AG10803 (cell line): Measurements from ENCODE around the gene DNAH12.
"Not testable (repeated sequence)": the region's sequence is repeated elsewhere in the genome, so short reads cannot be mapped to it uniquely, and the experiment has no call there.

Experiments
- DNase-seq: peaks from one replicate; pipeline ENCODE4 v3.0.0; 2010; ENCODE audit warnings: low read depth
- H3K4me3 ChIP-seq: 2 replicates; pipeline ENCODE4 v1.5.1; 2011; ENCODE audit warnings: mild to moderate bottlenecking, low read length, control low read depth
- CTCF ChIP-seq: conservative IDR thresholded peaks from 2 replicates; pipeline ENCODE4 v1.5.1; 2011; ENCODE audit warnings: mild to moderate bottlenecking, low read length, control low read depth, inconsistent platforms

The DNAH12 gene

DNA sequence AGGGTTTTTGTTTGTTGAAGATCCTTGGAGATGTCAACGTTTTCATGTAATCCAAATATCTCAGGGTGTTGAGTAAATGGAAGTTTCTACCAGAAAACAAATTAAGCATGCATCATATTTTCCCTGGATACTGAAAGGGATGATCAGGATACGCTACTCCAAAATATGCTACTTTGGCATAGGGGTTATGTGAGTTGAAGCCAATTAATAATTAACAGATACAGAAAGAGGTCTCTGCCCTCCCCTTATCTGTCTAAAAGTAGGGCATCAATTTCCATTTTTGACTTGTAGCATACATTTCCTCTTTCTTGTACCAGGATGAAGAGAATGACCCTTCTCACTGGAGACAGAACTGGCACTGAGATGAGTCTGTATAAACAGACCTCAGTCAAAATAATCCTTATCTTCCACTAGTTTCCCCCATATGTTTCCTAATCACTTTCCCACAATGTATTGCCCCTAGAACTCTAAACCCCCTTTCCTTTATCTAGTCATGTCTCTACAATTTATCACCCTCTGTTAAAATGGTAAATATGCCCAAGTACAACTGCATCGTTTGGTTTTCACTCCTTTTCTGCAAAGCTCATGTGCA is 234.3 kb downstream of the DNAH12 start:
- H3K4me3 ChIP-seq = no peak overlapping the region
- DNase-seq = no peak
- no peak for TF ChIP-seq CTCF

GRCh38 chr3:57303520-57303919 is 240.6 kb downstream of the DNAH12 start:
- H3K4me3 ChIP-seq = not testable (repeated sequence)
- peak; percentile 2 for DNase-seq

DNA sequence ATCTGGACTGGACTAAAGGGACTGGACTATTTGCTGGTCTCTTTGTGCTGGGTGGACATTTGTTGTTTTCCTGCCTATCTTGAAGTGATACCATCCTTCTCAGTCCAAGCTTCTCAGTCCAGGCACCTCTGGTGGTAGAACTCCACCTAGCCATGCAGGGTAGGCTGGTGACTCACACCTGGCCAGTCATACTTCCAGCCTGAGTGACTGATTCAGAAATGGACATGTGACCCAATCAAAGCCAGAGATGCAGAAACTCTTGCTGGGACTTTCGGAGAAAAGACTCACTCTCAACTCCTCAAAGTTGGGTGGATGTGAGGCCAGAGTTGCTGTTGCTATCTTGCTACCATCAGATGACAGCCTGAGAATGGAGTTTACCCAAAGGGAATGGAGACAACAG is 246.1 kb downstream of the DNAH12 start:
- TF ChIP-seq CTCF = no peak
- DNase-seq = no peak
- no peak overlapping the region for H3K4me3 ChIP-seq

GRCh38 chr3:57292897-57293526 is 251.1 kb downstream of the DNAH12 start:
- H3K4me3 ChIP-seq = no peak overlapping the region
- DNase-seq = no peak
- TF ChIP-seq CTCF = no peak

DNA sequence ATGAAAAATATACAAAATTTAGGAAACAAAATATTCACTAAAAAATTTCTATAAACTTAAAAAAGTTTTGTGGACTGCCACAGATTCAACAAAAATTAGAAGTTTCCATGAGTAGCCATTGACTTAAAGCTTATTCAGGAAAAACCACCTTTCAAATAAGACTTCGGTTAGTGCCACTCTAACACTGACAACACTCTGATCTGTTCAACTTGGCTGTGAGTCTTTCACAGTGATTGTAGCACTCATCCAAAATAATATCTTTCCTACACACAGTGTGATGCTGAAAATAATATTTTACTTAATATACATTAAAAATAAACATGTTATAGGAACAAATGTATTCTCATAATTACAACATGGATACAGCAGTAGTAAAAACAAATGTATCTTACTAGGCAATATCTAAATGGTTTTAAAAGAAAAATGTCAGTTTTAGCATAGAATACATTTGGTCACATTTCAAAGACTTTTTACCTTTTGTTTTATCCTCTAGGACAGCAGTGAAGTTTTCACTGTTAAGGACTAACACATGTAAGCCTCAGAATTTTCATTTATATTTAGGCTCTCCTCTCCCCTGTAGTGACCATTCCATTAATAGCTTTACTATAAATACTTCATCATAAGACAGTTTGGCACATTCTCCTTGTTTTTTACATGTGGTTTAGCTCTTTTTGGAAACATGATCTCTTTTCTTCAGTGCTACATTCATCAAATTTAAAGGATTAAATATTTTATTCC is 251.8 kb downstream of the DNAH12 start, which contains the start of gene ASB14:
ASB14 (minus strand) TSS at position 527 of the 738 bp plus-strand sequence. CDS start 652 bp downstream, outside the sequence.
- no peak for TF ChIP-seq CTCF
- no peak within 1 kb of the TSS for H3K4me3 ChIP-seq
- no peak for DNase-seq

DNA sequence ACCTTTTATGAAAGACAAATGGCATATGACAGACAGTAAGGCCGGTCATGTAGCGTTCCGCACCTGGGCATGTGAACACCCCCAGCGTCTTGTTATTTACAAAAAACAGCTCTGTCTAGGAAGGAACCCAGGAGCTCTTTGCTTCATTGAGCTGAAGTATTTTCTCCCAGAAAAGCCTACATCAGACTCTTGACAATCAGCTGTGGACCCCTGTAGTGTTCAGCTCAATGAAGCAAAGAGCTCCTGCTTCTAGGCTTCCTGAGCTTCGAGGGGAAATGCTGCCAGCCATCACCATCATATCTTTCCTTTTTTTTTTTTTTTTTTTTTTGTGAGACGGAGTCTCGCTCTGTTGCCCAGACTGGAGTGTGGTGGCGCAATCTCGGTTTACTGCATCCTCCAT is 255.7 kb downstream of the DNAH12 start:
- no peak overlapping the region for H3K4me3 ChIP-seq
- no peak for DNase-seq
- no peak for TF ChIP-seq CTCF

GRCh38 chr3:57287205-57287604 is 256.9 kb downstream of the DNAH12 start:
- TF ChIP-seq CTCF = no peak
- no peak for DNase-seq
- no peak overlapping the region for H3K4me3 ChIP-seq
